WTC11 (cell line): ENCODE measurements around the gene DTNA. TPM values are rescaled to one million over a fixed set of nuclear protein-coding genes. Genes with fewer than 3 reads are reported as not detected.

Experiments used
- ATAC-seq: fragments of 200-7000 bp; cut with Tn5 transposase; 2 replicates; pipeline ENCODE4 v1.10.0; 2021; ENCODE audit warnings: mild to moderate bottlenecking, moderate library complexity
- CTCF ChIA-PET: fragments of 300-600 bp; sonication (Branson Sonifier 250); formaldehyde crosslinking; loops from one replicate; lab custom pipeline; 2021; ENCODE audit warnings: antibody characterized with exemption; lab: Charles Lee
- POLR2A ChIA-PET: fragments of 350-600 bp; sonication (Branson Sonifier 250); formaldehyde crosslinking; loops from one replicate; lab custom pipeline; 2021; ENCODE audit warnings: antibody characterized with exemption; lab: Charles Lee
- DNase-seq: peaks from one replicate; pipeline ENCODE4 v3.0.0; 2021; ENCODE audit warnings: low spot score
- H3K27ac Mint-ChIP-seq: 2 replicates; pipeline ENCODE4 v1.8.0; 2021; ENCODE audit warnings: mixed read lengths
- H3K27me3 Mint-ChIP-seq: 2 replicates; pipeline ENCODE4 v1.8.0; 2021; ENCODE audit warnings: low read depth, mild to moderate bottlenecking, moderate library complexity, mixed read lengths
- H3K36me3 Mint-ChIP-seq: 2 replicates; pipeline ENCODE4 v1.8.0; 2021; ENCODE audit warnings: mixed read lengths
- H3K4me1 Mint-ChIP-seq: 2 replicates; pipeline ENCODE4 v1.8.0; 2022; ENCODE audit warnings: mixed read lengths
- H3K4me3 Mint-ChIP-seq: 2 replicates; pipeline ENCODE4 v1.8.0; 2021; ENCODE audit warnings: mild to moderate bottlenecking, moderate library complexity, mixed read lengths
- H3K9me3 Mint-ChIP-seq: 2 replicates; pipeline ENCODE4 v1.8.0; 2021; ENCODE audit warnings: mixed read lengths
- E2F5 ChIP-seq: sonication (generic); formaldehyde crosslinking; IDR thresholded peaks from 2 replicates; pipeline ENCODE4 v1.8.1; 2022; ENCODE audit warnings: mild to moderate bottlenecking, moderate library complexity, missing genetic modification reagents
- FOXJ3 ChIP-seq: sonication (generic); formaldehyde crosslinking; IDR thresholded peaks from 2 replicates; pipeline ENCODE4 v1.9.0; 2021; ENCODE audit warnings: missing genetic modification reagents, mild to moderate bottlenecking, borderline replicate concordance
- IRF2 ChIP-seq: sonication (generic); formaldehyde crosslinking; IDR thresholded peaks from 2 replicates; pipeline ENCODE4 v1.8.0; 2022; ENCODE audit warnings: low read depth, missing genetic modification reagents, borderline replicate concordance
- JUN ChIP-seq: sonication (generic); formaldehyde crosslinking; IDR thresholded peaks from 2 replicates; pipeline ENCODE4 v1.8.0; 2023; ENCODE audit warnings: mild to moderate bottlenecking, missing genetic modification reagents
- MYBL2 ChIP-seq: sonication (generic); formaldehyde crosslinking; IDR thresholded peaks from 2 replicates; pipeline ENCODE4 v1.8.1; 2023; ENCODE audit warnings: mild to moderate bottlenecking, moderate library complexity, missing genetic modification reagents
- NFATC4 ChIP-seq: fragments of 250-450 bp; sonication (Bioruptor Pico); IDR thresholded peaks from 2 replicates; pipeline ENCODE4 v1.9.0; 2021; ENCODE audit warnings: mild to moderate bottlenecking
- NFE2L1 ChIP-seq: sonication (generic); formaldehyde crosslinking; IDR thresholded peaks from 2 replicates; pipeline ENCODE4 v1.8.1; 2023; ENCODE audit warnings: missing genetic modification reagents
- NR1H2 ChIP-seq: sonication (generic); formaldehyde crosslinking; IDR thresholded peaks from 2 replicates; pipeline ENCODE4 v1.9.0; 2021; ENCODE audit warnings: mild to moderate bottlenecking, moderate library complexity, missing genetic modification reagents
- OVOL2 ChIP-seq: fragments of 250-450 bp; sonication (Bioruptor Pico); IDR thresholded peaks from 2 replicates; pipeline ENCODE4 v1.9.0; 2021; ENCODE audit warnings: mild to moderate bottlenecking, borderline replicate concordance
- RORB ChIP-seq: fragments of 250-450 bp; sonication (Bioruptor Pico); IDR thresholded peaks from 2 replicates; pipeline ENCODE4 v1.9.0; 2021; ENCODE audit warnings: mild to moderate bottlenecking
- USF1 ChIP-seq: sonication (generic); formaldehyde crosslinking; IDR thresholded peaks from 2 replicates; pipeline ENCODE4 v1.8.0; 2022; ENCODE audit warnings: mild to moderate bottlenecking, missing genetic modification reagents
- ZMAT4 ChIP-seq: fragments of 250-450 bp; sonication (Bioruptor Pico); IDR thresholded peaks from 2 replicates; pipeline ENCODE4 v1.9.0; 2021; ENCODE audit warnings: mild to moderate bottlenecking
- ZNF416 ChIP-seq: fragments of 250-450 bp; sonication (Bioruptor Pico); IDR thresholded peaks from 2 replicates; pipeline ENCODE4 v1.9.0; 2021; ENCODE audit warnings: mild to moderate bottlenecking, inconsistent platforms
- ZNF425 ChIP-seq: fragments of 250-450 bp; sonication (Bioruptor Pico); conservative IDR thresholded peaks from 2 replicates; pipeline ENCODE4 v1.9.0; 2021; ENCODE audit warnings: mild to moderate bottlenecking
- ZNF532 ChIP-seq: fragments of 250-450 bp; sonication (Bioruptor Pico); IDR thresholded peaks from 2 replicates; pipeline ENCODE4 v1.9.0; 2021; ENCODE audit warnings: mild to moderate bottlenecking, borderline replicate concordance
- total RNA-seq: library from RNA; stranded (reverse); gene quantifications from 3 replicates; pipeline ENCODE4 v1.2.3, GENCODE V29; 2021
- TF ChIP-seq, protein P1 (sequence below): fragments of 250-450 bp; sonication (Bioruptor Pico); IDR thresholded peaks from 2 replicates; pipeline ENCODE4 v2.1.2; 2022; ENCODE audit warnings: mild to moderate bottlenecking, moderate library complexity
- TF ChIP-seq, protein P2 (sequence below): sonication (generic); formaldehyde crosslinking; IDR thresholded peaks from 2 replicates; pipeline ENCODE4 v1.8.1; 2023; ENCODE audit warnings: mild to moderate bottlenecking, missing genetic modification reagents, borderline replicate concordance

The DTNA gene
- total RNA-seq, 1 experiment from 2014 or later: 16.1 TPM

DNA sequence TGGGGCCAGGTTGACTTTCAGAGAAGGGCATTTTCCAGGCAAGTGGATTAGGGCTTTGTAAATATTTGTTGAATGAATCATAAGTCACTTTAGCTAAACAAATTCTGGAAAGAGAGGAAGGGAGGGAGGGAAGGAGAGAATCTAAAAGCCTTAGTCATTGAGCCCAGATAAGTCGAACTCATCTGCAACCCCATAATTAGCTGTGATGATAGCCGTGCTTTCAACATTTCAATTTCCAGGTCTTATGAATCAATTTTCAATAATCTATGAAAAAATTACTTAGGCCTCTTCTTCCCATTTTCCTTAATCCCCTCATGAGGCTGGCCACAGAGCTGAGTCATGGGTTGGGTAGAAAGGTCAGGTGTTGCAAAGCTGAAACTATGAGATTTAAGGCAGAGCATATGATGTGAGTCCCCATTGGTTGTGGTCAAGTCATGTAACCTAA, 219.3 kb downstream of the DTNA start:
- Mint-ChIP-seq H3K4me3 (no peak overlapping the region), H3K27ac (no peak overlapping the region), H3K9me3 (peaks cover 18% of the 10 kb centered on the region), H3K27me3 (no peaks in the 10 kb centered on the region), H3K36me3 (no peaks in the 10 kb centered on the region), H3K4me1 (peaks cover 11% of the 10 kb centered on the region)
- CTCF ChIA-PET: interaction anchor here (1.7 kb wide), 1 partner anchor 62 kb away, joined by 5 read pairs; no protein-coding TSS in a partner anchor
- DNase-seq (no peak), ATAC-seq (no peak)
- POLR2A ChIA-PET: no interaction called here
- TF ChIP-seq OVOL2 (CRISPR knock-in tag) (no peak), ZNF532 (CRISPR knock-in tag) (no peak), E2F5 (no peak), JUN (CRISPR knock-in tag) (no peak)
- TF ChIP-seq, protein P1, sequence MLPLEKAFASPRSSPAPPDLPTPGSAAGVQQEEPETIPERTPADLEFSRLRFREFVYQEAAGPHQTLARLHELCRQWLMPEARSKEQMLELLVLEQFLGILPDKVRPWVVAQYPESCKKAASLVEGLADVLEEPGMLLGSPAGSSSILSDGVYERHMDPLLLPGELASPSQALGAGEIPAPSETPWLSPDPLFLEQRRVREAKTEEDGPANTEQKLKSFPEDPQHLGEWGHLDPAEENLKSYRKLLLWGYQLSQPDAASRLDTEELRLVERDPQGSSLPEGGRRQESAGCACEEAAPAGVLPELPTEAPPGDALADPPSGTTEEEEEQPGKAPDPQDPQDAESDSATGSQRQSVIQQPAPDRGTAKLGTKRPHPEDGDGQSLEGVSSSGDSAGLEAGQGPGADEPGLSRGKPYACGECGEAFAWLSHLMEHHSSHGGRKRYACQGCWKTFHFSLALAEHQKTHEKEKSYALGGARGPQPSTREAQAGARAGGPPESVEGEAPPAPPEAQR (CRISPR knock-in tag): no peak
- TF ChIP-seq, protein P2, sequence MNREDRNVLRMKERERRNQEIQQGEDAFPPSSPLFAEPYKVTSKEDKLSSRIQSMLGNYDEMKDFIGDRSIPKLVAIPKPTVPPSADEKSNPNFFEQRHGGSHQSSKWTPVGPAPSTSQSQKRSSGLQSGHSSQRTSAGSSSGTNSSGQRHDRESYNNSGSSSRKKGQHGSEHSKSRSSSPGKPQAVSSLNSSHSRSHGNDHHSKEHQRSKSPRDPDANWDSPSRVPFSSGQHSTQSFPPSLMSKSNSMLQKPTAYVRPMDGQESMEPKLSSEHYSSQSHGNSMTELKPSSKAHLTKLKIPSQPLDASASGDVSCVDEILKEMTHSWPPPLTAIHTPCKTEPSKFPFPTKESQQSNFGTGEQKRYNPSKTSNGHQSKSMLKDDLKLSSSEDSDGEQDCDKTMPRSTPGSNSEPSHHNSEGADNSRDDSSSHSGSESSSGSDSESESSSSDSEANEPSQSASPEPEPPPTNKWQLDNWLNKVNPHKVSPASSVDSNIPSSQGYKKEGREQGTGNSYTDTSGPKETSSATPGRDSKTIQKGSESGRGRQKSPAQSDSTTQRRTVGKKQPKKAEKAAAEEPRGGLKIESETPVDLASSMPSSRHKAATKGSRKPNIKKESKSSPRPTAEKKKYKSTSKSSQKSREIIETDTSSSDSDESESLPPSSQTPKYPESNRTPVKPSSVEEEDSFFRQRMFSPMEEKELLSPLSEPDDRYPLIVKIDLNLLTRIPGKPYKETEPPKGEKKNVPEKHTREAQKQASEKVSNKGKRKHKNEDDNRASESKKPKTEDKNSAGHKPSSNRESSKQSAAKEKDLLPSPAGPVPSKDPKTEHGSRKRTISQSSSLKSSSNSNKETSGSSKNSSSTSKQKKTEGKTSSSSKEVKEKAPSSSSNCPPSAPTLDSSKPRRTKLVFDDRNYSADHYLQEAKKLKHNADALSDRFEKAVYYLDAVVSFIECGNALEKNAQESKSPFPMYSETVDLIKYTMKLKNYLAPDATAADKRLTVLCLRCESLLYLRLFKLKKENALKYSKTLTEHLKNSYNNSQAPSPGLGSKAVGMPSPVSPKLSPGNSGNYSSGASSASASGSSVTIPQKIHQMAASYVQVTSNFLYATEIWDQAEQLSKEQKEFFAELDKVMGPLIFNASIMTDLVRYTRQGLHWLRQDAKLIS: no peak

DNA sequence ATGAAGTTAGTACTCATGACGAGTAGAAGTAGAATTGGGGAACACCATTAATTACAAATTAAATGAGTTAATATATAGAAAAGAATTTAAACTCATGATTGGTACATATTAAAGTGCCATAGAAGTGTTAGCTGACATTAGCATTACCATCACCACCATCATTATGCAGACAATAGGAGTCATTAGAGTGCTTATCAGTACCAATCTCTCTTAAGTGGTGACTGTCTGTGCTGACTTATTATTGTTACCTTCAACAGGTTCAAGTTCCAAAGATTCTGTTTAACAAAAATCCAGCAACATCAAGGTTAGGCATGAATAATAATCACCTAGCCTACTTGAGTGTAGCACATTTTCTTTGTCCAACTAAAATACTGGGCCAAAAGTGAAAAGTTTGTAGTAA, 222.3 kb downstream of the DTNA start:
- Mint-ChIP-seq H3K27ac (no peak overlapping the region), H3K4me3 (no peak overlapping the region), H3K36me3 (no peaks in the 10 kb centered on the region), H3K9me3 (peaks cover 7% of the 10 kb centered on the region), H3K27me3 (no peaks in the 10 kb centered on the region), H3K4me1 (peaks cover 11% of the 10 kb centered on the region)
- DNase-seq: no peak
- no peak for ATAC-seq
- ChIA-PET CTCF (no interaction called here), POLR2A (no interaction called here)
- TF ChIP-seq ZNF416 (CRISPR knock-in tag): no peak
- TF ChIP-seq FOXJ3 (CRISPR knock-in tag): no peak
- no peak for TF ChIP-seq RORB
- TF ChIP-seq MYBL2 (CRISPR knock-in tag): no peak
- TF ChIP-seq USF1: no peak
- no peak for TF ChIP-seq NFATC4
- TF ChIP-seq NR1H2 (CRISPR knock-in tag): no peak
- TF ChIP-seq ZNF425 (CRISPR knock-in tag): no peak
- TF ChIP-seq IRF2 (CRISPR knock-in tag): no peak
- no peak for TF ChIP-seq OVOL2 (CRISPR knock-in tag)
- TF ChIP-seq NFE2L1 (CRISPR knock-in tag): no peak
- no peak for TF ChIP-seq ZMAT4
